ENCODE measurements around the gene KLRF2.

KLRF2 gene

GRCh38 chr12:9936591-9936990, 55.3 kb downstream of the KLRF2 start:
- no peak overlapping the region for H4K91ac ChIP-seq (ENCODE audit: low read length)
- 65% methylated on average over 10 of the region's 10 CpGs for WGBS
- H3K9ac ChIP-seq (ENCODE audit: low read length), result no peak overlapping the region

GRCh38 chr12:9940375-9940774, 59.1 kb downstream of the KLRF2 start:
- H3K79me1 ChIP-seq (replicated peaks; ENCODE audit: low read length, poor library complexity, severe bottlenecking), result no peaks in the 10 kb centered on the region
- no peak overlapping the region for H3K4ac ChIP-seq (ENCODE audit: low read depth in 1 of 2, low read length in 2 of 2)
- no peaks in the 10 kb centered on the region for H3K4me1 ChIP-seq (ENCODE audit: control insufficient read depth, insufficient read depth, low read depth, low read length)
- no peaks in the 10 kb centered on the region for H3K9me3 ChIP-seq (ENCODE audit: control insufficient read depth, low read length)
- H3K23ac ChIP-seq (ENCODE audit: low read length in 2 of 2), result no peak overlapping the region
- no peak overlapping the region for H2BK120ac ChIP-seq (ENCODE audit: low read depth, low read length)
- DNase-seq, result peak; percentile 22
- H4K91ac ChIP-seq (ENCODE audit: low read length), result no peak overlapping the region
- H3K27me3 ChIP-seq (ENCODE audit: control insufficient read depth in 1 of 2, insufficient read depth in 1 of 2, low read length in 2 of 2), result peaks cover 8 to 13% of the 10 kb centered on the region in 2 experiments
- H3K18ac ChIP-seq (ENCODE audit: low read depth in 1 of 2, low read length in 2 of 2), result no peak overlapping the region
- no peak overlapping the region for H2BK12ac ChIP-seq (ENCODE audit: low read length in 2 of 2)
- no peak overlapping the region for H3K4me2 ChIP-seq (ENCODE audit: low read length, poor library complexity, severe bottlenecking)
- no peak overlapping the region for H2AFZ ChIP-seq (ENCODE audit: low read depth, low read length)
- no peak overlapping the region for H3K27ac ChIP-seq (ENCODE audit: low read length, poor library complexity, severe bottlenecking)
- no peak overlapping the region for H2AK5ac ChIP-seq (ENCODE audit: low read length, severe bottlenecking)
- no peak overlapping the region for H2BK5ac ChIP-seq (ENCODE audit: low read depth, low read length, poor library complexity, severe bottlenecking)
- H3K4me3 ChIP-seq (ENCODE audit: insufficient read depth in 1 of 2, low read depth in 1 of 2, low read length in 2 of 2), result no peak overlapping the region
- H2BK15ac ChIP-seq (ENCODE audit: low read depth, poor library complexity, severe bottlenecking), result no peak overlapping the region
- no peak overlapping the region for H4K8ac ChIP-seq (ENCODE audit: low read length)
- no peaks in the 10 kb centered on the region for H3K36me3 ChIP-seq (ENCODE audit: control insufficient read depth in 1 of 2, insufficient read depth in 2 of 2, low read depth in 1 of 2, low read length in 2 of 2)
- 13% methylated on average over 2 of the region's 2 CpGs for WGBS
- H3K14ac ChIP-seq (ENCODE audit: low read length in 2 of 2), result no peak overlapping the region
- no peak overlapping the region for H3K9ac ChIP-seq (ENCODE audit: low read length)

More at GRCh38 chr12:9936591-9936990, 55.3 kb downstream of the KLRF2 start:
- Histone ChIP-seq H2BK15ac (ENCODE audit: low read depth, poor library complexity, severe bottlenecking) (no peak overlapping the region), H2BK120ac (ENCODE audit: low read depth, low read length) (no peak overlapping the region), H3K4me3 (ENCODE audit: insufficient read depth in 1 of 2, low read depth in 1 of 2, low read length in 2 of 2) (no peak overlapping the region), H3K27ac (ENCODE audit: low read length, poor library complexity, severe bottlenecking) (no peak overlapping the region), H3K9me3 (ENCODE audit: control insufficient read depth, low read length) (no peaks in the 10 kb centered on the region), H2BK5ac (ENCODE audit: low read depth, low read length, poor library complexity, severe bottlenecking) (no peak overlapping the region), H3K4ac (ENCODE audit: low read depth in 1 of 2, low read length in 2 of 2) (no peak overlapping the region), H3K14ac (ENCODE audit: low read length in 2 of 2) (no peak overlapping the region), H3K4me2 (ENCODE audit: low read length, poor library complexity, severe bottlenecking) (no peak overlapping the region), H2AFZ (ENCODE audit: low read depth, low read length) (no peak overlapping the region), H2AK5ac (ENCODE audit: low read length, severe bottlenecking) (no peak overlapping the region), H3K79me1 (replicated peaks; ENCODE audit: low read length, poor library complexity, severe bottlenecking) (no peaks in the 10 kb centered on the region), H3K18ac (ENCODE audit: low read depth in 1 of 2, low read length in 2 of 2) (peak overlapping the region in 1 of 2 experiments; percentile 24), H3K23ac (ENCODE audit: low read length in 2 of 2) (no peak overlapping the region), H3K4me1 (ENCODE audit: control insufficient read depth, insufficient read depth, low read depth, low read length) (no peaks in the 10 kb centered on the region), H4K8ac (ENCODE audit: low read length) (no peak overlapping the region), H3K36me3 (ENCODE audit: control insufficient read depth in 1 of 2, insufficient read depth in 2 of 2, low read depth in 1 of 2, low read length in 2 of 2) (no peaks in the 10 kb centered on the region), H3K27me3 (ENCODE audit: control insufficient read depth in 1 of 2, insufficient read depth in 1 of 2, low read length in 2 of 2) (no peaks in the 10 kb centered on the region), H2BK12ac (ENCODE audit: low read length in 2 of 2) (no peak overlapping the region)
- peak; percentile 61 for DNase-seq

- Histone ChIP-seq H3K9me3 (ENCODE audit: control insufficient read depth, low read length) (no peaks in the 10 kb centered on the region), H3K36me3 (ENCODE audit: control insufficient read depth in 1 of 2, insufficient read depth in 2 of 2, low read depth in 1 of 2, low read length in 2 of 2) (no peaks in the 10 kb centered on the region), H3K27ac (ENCODE audit: low read length, poor library complexity, severe bottlenecking) (no peak overlapping the region), H3K4me3 (ENCODE audit: insufficient read depth in 1 of 2, low read depth in 1 of 2, low read length in 2 of 2) (no peak overlapping the region), H4K8ac (ENCODE audit: low read length) (no peak overlapping the region), H3K4me1 (ENCODE audit: control insufficient read depth, insufficient read depth, low read depth, low read length) (no peaks in the 10 kb centered on the region), H4K91ac (ENCODE audit: low read length) (no peak overlapping the region), H2BK15ac (ENCODE audit: low read depth, poor library complexity, severe bottlenecking) (no peak overlapping the region), H3K79me1 (replicated peaks; ENCODE audit: low read length, poor library complexity, severe bottlenecking) (no peaks in the 10 kb centered on the region), H3K23ac (ENCODE audit: low read length in 2 of 2) (no peak overlapping the region), H3K14ac (ENCODE audit: low read length in 2 of 2) (no peak overlapping the region), H3K4me2 (ENCODE audit: low read length, poor library complexity, severe bottlenecking) (no peak overlapping the region), H2BK12ac (ENCODE audit: low read length in 2 of 2) (no peak overlapping the region), H2BK5ac (ENCODE audit: low read depth, low read length, poor library complexity, severe bottlenecking) (no peak overlapping the region), H3K18ac (ENCODE audit: low read depth in 1 of 2, low read length in 2 of 2) (no peak overlapping the region), H3K27me3 (ENCODE audit: control insufficient read depth in 1 of 2, insufficient read depth in 1 of 2, low read length in 2 of 2) (peaks cover 8 to 13% of the 10 kb centered on the region in 2 experiments), H2AFZ (ENCODE audit: low read depth, low read length) (no peak overlapping the region), H2AK5ac (ENCODE audit: low read length, severe bottlenecking) (no peak overlapping the region), H3K9ac (ENCODE audit: low read length) (no peak overlapping the region), H3K4ac (ENCODE audit: low read depth in 1 of 2, low read length in 2 of 2) (no peak overlapping the region), H2BK120ac (ENCODE audit: low read depth, low read length) (no peak overlapping the region)
- DNase-seq, result no peak
- WGBS, result no CpG with 5 or more reads among the region's 1 CpG
Observed at GRCh38 chr12:9941838-9942237, 60.5 kb downstream of the KLRF2 start.

DNA sequence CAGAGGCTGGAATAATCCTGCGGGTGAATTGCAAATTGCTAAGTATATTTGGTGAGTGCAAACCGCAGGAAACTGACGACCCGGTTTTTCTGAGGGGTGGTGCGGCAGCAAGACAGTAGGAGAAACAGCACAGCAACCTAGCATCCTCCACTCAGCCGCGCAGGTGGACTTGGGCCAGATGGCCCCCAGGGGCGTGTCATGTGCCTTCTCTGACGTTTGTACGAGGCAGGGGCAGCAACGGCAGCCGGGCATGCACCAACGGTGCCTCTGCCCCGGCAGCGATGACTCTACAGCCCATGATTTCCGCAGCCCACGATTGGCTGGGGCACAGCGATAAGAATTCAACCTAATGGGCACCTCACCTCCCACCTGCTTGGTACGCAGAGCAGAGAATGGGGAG, 62.0 kb downstream of the KLRF2 start:
- Histone ChIP-seq H4K91ac (ENCODE audit: low read length) (no peak overlapping the region), H3K36me3 (ENCODE audit: control insufficient read depth in 1 of 2, insufficient read depth in 2 of 2, low read depth in 1 of 2, low read length in 2 of 2) (no peaks in the 10 kb centered on the region), H3K9ac (ENCODE audit: low read length) (peak overlapping the region; percentile 39), H3K9me3 (ENCODE audit: control insufficient read depth, low read length) (no peaks in the 10 kb centered on the region), H2BK12ac (ENCODE audit: low read length in 2 of 2) (no peak overlapping the region), H3K27ac (ENCODE audit: low read length, poor library complexity, severe bottlenecking) (no peak overlapping the region), H4K8ac (ENCODE audit: low read length) (no peak overlapping the region), H3K23ac (ENCODE audit: low read length in 2 of 2) (no peak overlapping the region), H3K4me2 (ENCODE audit: low read length, poor library complexity, severe bottlenecking) (no peak overlapping the region), H2BK5ac (ENCODE audit: low read depth, low read length, poor library complexity, severe bottlenecking) (no peak overlapping the region), H3K27me3 (ENCODE audit: control insufficient read depth in 1 of 2, insufficient read depth in 1 of 2, low read length in 2 of 2) (peaks cover 8 to 13% of the 10 kb centered on the region in 2 experiments), H2AK5ac (ENCODE audit: low read length, severe bottlenecking) (no peak overlapping the region), H3K14ac (ENCODE audit: low read length in 2 of 2) (peak overlapping the region in 1 of 2 experiments; percentile 87), H2BK15ac (ENCODE audit: low read depth, poor library complexity, severe bottlenecking) (no peak overlapping the region), H3K18ac (ENCODE audit: low read depth in 1 of 2, low read length in 2 of 2) (no peak overlapping the region), H3K4ac (ENCODE audit: low read depth in 1 of 2, low read length in 2 of 2) (no peak overlapping the region), H3K79me1 (replicated peaks; ENCODE audit: low read length, poor library complexity, severe bottlenecking) (no peaks in the 10 kb centered on the region), H2AFZ (ENCODE audit: low read depth, low read length) (no peak overlapping the region), H3K4me3 (ENCODE audit: insufficient read depth in 1 of 2, low read depth in 1 of 2, low read length in 2 of 2) (peak overlapping the region in 1 of 2 experiments; percentile 34), H2BK120ac (ENCODE audit: low read depth, low read length) (no peak overlapping the region), H3K4me1 (ENCODE audit: control insufficient read depth, insufficient read depth, low read depth, low read length) (no peaks in the 10 kb centered on the region)
- no peak for DNase-seq
- 85% methylated on average over 19 of the region's 19 CpGs for WGBS
